Loucy (cell line): Measurements from ENCODE around the gene WDR35.

ENCODE experiments used
- H2AFZ ChIP-seq: fragments of 200-600 bp; sonication (generic); 2 replicates; pipeline ENCODE4 v1.6.0; 2016; ENCODE audit warnings: antibody characterized with exemption, mild to moderate bottlenecking, low read length, moderate library complexity
- H3F3A ChIP-seq: fragments of 200-600 bp; 2 replicates; pipeline ENCODE4 v1.6.0; 2016; ENCODE audit warnings: antibody characterized with exemption, low read depth, mild to moderate bottlenecking
- H3K27me3 ChIP-seq: fragments of 200-600 bp; sonication (generic); 2 replicates; pipeline ENCODE4 v1.6.1; 2014; ENCODE audit warnings: low read length, mild to moderate bottlenecking; ENCODE audit not compliant: insufficient read depth, poor library complexity, severe bottlenecking
- H3K36me3 ChIP-seq: fragments of 200-600 bp; sonication (generic); 2 replicates; pipeline ENCODE4 v1.6.1; 2016; ENCODE audit warnings: low read length; ENCODE audit not compliant: insufficient read depth
- H3K4me1 ChIP-seq: fragments of 200-600 bp; sonication (generic); 2 replicates; pipeline ENCODE4 v1.5.1; 2014; ENCODE audit warnings: low read length, mild to moderate bottlenecking; ENCODE audit not compliant: insufficient read depth, poor library complexity, severe bottlenecking
- H3K4me2 ChIP-seq: fragments of 200-600 bp; sonication (generic); 2 replicates; pipeline ENCODE4 v1.6.0; 2014; ENCODE audit warnings: antibody characterized with exemption, low read length, low read depth, mild to moderate bottlenecking; ENCODE audit not compliant: poor library complexity, severe bottlenecking
- H3K4me3 ChIP-seq: fragments of 200-600 bp; sonication (generic); 2 replicates; pipeline ENCODE4 v1.5.1; 2014; ENCODE audit warnings: low read length, mild to moderate bottlenecking, mixed read lengths; ENCODE audit not compliant: poor library complexity, severe bottlenecking
- H3K79me2 ChIP-seq: fragments of 200-600 bp; sonication (generic); 2 replicates; pipeline ENCODE4 v1.6.1; 2014; ENCODE audit warnings: low read length; ENCODE audit not compliant: insufficient read depth
- H3K9ac ChIP-seq: fragments of 200-600 bp; sonication (generic); 2 replicates; pipeline ENCODE4 v1.6.0; 2014; ENCODE audit warnings: mild to moderate bottlenecking, low read depth, low read length, moderate library complexity; ENCODE audit not compliant: poor library complexity, severe bottlenecking
- H3K9me2 ChIP-seq: fragments of 200-600 bp; sonication (generic); replicated peaks from 2 replicates; pipeline ENCODE4 v1.6.1; 2016; ENCODE audit warnings: low read depth, low read length, mixed read lengths
- H3K9me3 ChIP-seq: fragments of 200-600 bp; sonication (generic); 2 replicates; pipeline ENCODE4 v1.6.1; 2014; ENCODE audit warnings: mild to moderate bottlenecking, antibody characterized with exemption, low read length, low read depth; ENCODE audit not compliant: insufficient read depth
- H4K20me1 ChIP-seq: fragments of 200-600 bp; sonication (generic); 2 replicates; pipeline ENCODE4 v1.6.0; 2014; ENCODE audit warnings: antibody characterized with exemption, low read length, mild to moderate bottlenecking; ENCODE audit not compliant: insufficient read depth, poor library complexity, severe bottlenecking
- EZH2phosphoT487 ChIP-seq: fragments of 200-600 bp; IDR thresholded peaks from 2 replicates; pipeline ENCODE4 v1.6.1; 2018; ENCODE audit warnings: antibody characterized with exemption, mild to moderate bottlenecking, moderate library complexity, borderline replicate concordance
- TF ChIP-seq, protein P1 (sequence below): fragments of 200-600 bp; sonication (generic); conservative IDR thresholded peaks from 2 replicates; pipeline ENCODE4 v1.5.1; 2014; ENCODE audit warnings: mild to moderate bottlenecking, antibody characterized with exemption, low read length

Gene WDR35

DNA sequence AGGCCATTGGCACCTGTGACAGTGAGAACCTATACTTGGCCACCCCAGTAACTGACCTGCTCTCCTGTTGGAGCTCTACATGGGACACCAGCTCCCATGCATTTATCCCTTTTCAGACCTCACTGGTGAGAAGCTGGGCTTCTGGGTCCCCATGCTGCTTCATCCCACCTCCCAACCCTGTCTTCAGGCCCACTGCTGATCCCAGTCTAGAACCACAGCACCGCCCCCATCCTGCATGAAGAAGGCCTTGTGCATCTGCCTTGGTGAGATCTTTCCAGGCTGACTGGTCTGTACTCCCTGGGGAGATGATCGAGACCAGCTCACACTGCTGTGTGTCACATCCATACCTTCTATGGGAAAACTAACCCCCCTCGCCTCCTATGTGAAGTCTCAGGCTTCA is 110.8 kb downstream of the WDR35 start:
- Histone ChIP-seq H3K9me3 (no peaks in the 10 kb centered on the region), H3K36me3 (no peaks in the 10 kb centered on the region), H4K20me1 (no peaks in the 10 kb centered on the region), H3K4me1 (no peaks in the 10 kb centered on the region), H3K9ac (no peak overlapping the region), H2AFZ (no peak overlapping the region), H3K27me3 (no peaks in the 10 kb centered on the region), H3K9me2 (no peaks in the 10 kb centered on the region), H3K4me2 (no peak overlapping the region), H3K4me3 (no peak overlapping the region), H3F3A (no peaks in the 10 kb centered on the region), H3K79me2 (no peaks in the 10 kb centered on the region)
- no peak for TF ChIP-seq EZH2phosphoT487
- TF ChIP-seq, protein P1, sequence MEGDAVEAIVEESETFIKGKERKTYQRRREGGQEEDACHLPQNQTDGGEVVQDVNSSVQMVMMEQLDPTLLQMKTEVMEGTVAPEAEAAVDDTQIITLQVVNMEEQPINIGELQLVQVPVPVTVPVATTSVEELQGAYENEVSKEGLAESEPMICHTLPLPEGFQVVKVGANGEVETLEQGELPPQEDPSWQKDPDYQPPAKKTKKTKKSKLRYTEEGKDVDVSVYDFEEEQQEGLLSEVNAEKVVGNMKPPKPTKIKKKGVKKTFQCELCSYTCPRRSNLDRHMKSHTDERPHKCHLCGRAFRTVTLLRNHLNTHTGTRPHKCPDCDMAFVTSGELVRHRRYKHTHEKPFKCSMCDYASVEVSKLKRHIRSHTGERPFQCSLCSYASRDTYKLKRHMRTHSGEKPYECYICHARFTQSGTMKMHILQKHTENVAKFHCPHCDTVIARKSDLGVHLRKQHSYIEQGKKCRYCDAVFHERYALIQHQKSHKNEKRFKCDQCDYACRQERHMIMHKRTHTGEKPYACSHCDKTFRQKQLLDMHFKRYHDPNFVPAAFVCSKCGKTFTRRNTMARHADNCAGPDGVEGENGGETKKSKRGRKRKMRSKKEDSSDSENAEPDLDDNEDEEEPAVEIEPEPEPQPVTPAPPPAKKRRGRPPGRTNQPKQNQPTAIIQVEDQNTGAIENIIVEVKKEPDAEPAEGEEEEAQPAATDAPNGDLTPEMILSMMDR = no peak

DNA sequence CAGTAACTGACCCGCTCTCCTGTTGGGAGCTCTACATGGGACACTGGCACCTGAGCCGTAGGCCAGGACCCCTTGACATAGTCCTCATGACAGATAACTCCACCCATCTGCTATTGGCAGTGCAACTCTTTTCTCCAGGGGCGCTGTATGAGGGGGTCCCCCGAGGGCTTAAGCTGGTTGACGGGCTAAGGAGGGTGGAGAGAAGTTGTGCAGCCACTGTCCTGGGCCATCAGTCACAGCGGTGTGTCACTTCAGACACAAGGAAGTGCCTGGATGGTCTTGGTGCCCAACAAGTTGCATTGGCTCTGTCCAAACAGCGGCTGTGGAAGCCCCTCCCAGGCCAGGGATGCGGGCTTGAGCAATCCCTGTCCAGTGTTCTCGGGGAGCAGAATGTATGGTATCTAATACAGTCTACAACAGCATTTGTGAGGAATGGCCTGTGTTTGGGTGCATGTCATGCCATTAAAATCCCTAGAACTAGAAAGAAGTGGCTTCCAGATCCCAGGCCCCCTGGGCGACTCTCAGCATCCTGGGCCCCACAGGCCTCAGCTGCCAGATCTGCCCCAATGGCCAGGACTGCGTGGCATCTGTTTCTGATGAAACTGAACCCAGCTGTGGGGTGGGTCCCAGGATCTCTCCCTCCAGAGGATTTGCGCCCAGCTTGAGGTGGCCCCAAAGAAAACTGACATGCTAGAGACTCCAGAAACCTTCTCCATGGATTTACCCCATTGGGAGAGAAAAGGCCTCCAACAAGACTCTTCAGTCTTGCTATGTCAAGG is 111.4 kb downstream of the WDR35 start:
- TF ChIP-seq, protein P1 = no peak
- TF ChIP-seq EZH2phosphoT487 = no peak
- no peaks in the 10 kb centered on the region for H3K79me2 ChIP-seq
- no peaks in the 10 kb centered on the region for H4K20me1 ChIP-seq
- H3K4me1 ChIP-seq = no peaks in the 10 kb centered on the region
- H2AFZ ChIP-seq = no peak overlapping the region
- H3K27me3 ChIP-seq = no peaks in the 10 kb centered on the region
- H3F3A ChIP-seq = no peaks in the 10 kb centered on the region
- H3K4me2 ChIP-seq = no peak overlapping the region
- no peaks in the 10 kb centered on the region for H3K9me3 ChIP-seq
- H3K9me2 ChIP-seq = no peaks in the 10 kb centered on the region
- H3K36me3 ChIP-seq = no peaks in the 10 kb centered on the region
- H3K4me3 ChIP-seq = no peak overlapping the region
- no peak overlapping the region for H3K9ac ChIP-seq

DNA sequence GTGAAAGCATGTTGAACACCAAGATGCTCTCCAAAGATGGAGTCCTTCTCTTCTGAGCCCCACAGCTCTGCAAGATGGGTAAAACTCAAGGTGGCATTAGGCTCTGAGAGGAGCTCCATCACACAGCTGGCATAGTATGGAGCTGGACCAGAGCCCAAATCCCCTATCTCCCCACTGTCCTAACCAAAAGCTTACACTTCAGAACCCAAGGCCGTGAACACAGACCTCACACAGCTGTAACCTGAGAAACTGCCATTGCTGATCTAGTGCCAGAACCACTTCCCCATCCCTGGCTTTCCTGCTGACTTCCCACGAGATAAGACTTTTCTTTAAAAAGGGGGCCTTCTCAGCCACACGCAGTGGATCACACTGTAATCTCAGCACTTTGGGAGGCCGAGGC is 113.2 kb downstream of the WDR35 start:
- Histone ChIP-seq H4K20me1 (no peaks in the 10 kb centered on the region), H3F3A (no peaks in the 10 kb centered on the region), H3K36me3 (no peaks in the 10 kb centered on the region), H3K4me3 (no peak overlapping the region), H3K79me2 (no peaks in the 10 kb centered on the region), H3K4me2 (no peak overlapping the region), H3K9ac (no peak overlapping the region), H3K4me1 (no peaks in the 10 kb centered on the region), H2AFZ (no peak overlapping the region), H3K9me2 (no peaks in the 10 kb centered on the region), H3K27me3 (no peaks in the 10 kb centered on the region), H3K9me3 (no peaks in the 10 kb centered on the region)
- no peak for TF ChIP-seq EZH2phosphoT487
- TF ChIP-seq, protein P1 = no peak
